NB4 (cell line): Measurements from ENCODE around the gene PNISR.

Source experiments
- CTCF ChIP-seq: IDR thresholded peaks from one replicate; pipeline ENCODE4 v1.5.1; 2012; ENCODE audit warnings: low read depth, low read length
- MAX ChIP-seq: IDR thresholded peaks from 2 replicates; pipeline ENCODE4 v1.6.1; 2011; ENCODE audit warnings: low read depth, low read length
- POLR2A ChIP-seq: IDR thresholded peaks from 2 replicates; pipeline ENCODE4 v1.6.1; 2011; ENCODE audit warnings: mild to moderate bottlenecking; ENCODE audit not compliant: insufficient read length; ENCODE audit errors: extremely low read depth

GRCh38 chr6:99416892-99417767 lies 8.0 kb downstream of the PNISR start:
- TF ChIP-seq CTCF: no peak
- no peak for TF ChIP-seq MAX
- no peak for TF ChIP-seq POLR2A
